ENCODE results near the gene HAND1.

DNA sequence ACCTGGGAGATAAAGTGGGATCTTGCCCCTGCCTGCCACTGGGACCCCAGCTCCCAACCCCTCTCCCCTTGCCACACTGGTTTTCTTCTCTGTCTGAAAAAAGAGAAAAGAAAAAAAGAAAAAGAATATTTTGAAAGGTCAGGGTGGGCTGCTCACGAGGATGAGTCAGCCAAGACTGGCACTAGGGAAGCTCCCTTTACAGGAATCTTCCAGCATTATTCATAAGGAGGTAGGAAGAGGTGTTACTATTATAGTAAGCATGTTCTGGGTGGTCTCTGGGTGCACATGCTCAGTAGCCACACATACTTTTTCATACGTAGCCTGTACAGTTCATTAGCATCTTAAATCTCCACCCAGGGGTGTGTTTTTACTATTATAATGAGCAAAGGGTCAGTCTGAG, 46.8 kb upstream of the HAND1 start:
- no peak for TF ChIP-seq CTCF (IDR thresholded peaks at IDR 0.05)
- TF ChIP-seq EZH2 (IDR thresholded peaks at IDR 0.05; ENCODE audit: borderline replicate concordance, insufficient read depth, low read depth, low read length, poor library complexity, severe bottlenecking): no peak
